ENCODE measurements around the gene ZNF446.

ZNF446 gene

GRCh38 chr19:58455306-58455705 is 20.8 kb upstream of the ZNF446 start:
- intact Hi-C loops (cut with DNase I; ENCODE audit: low total_unique reads), result no loop called here
- peaks cover 0 to 14% (median 5%) of the 10 kb centered on the region in 4 donors for H3K4me1 ChIP-seq
- H3K9me3 ChIP-seq, result no peaks in the 10 kb centered on the region
- H3K4me3 ChIP-seq, result no peak overlapping the region
- peaks cover 10 to 54% (median 36%) of the 10 kb centered on the region in 3 donors for H3K36me3 ChIP-seq
- no peak for TF ChIP-seq CTCF (IDR thresholded peaks at IDR 0.05)
- H3K27me3 ChIP-seq, result no peaks in the 10 kb centered on the region
- DNase-seq, result no peak
- H3K27ac ChIP-seq, result no peak overlapping the region

GRCh38 chr19:58456111-58456510 is 20.0 kb upstream of the ZNF446 start:
- TF ChIP-seq CTCF (IDR thresholded peaks at IDR 0.05), result no peak
- Histone ChIP-seq H3K27ac (no peak overlapping the region), H3K36me3 (peaks cover 10 to 54% (median 36%) of the 10 kb centered on the region in 3 donors), H3K9me3 (no peaks in the 10 kb centered on the region), H3K4me1 (peaks cover 0 to 11% (median 2%) of the 10 kb centered on the region in 4 donors), H3K27me3 (no peaks in the 10 kb centered on the region), H3K4me3 (no peak overlapping the region)
- intact Hi-C loops (cut with DNase I; ENCODE audit: low total_unique reads), result no loop called here
- DNase-seq, result no peak

GRCh38 chr19:58460039-58460438 is 16.1 kb upstream of the ZNF446 start:
- no peak for DNase-seq
- no peak for TF ChIP-seq CTCF (IDR thresholded peaks at IDR 0.05)
- Histone ChIP-seq H3K27ac (no peak overlapping the region), H3K36me3 (peaks cover 10 to 39% (median 25%) of the 10 kb centered on the region in 3 donors), H3K9me3 (no peaks in the 10 kb centered on the region), H3K4me3 (no peak overlapping the region), H3K27me3 (no peaks in the 10 kb centered on the region), H3K4me1 (no peaks in the 10 kb centered on the region)
- intact Hi-C loops (cut with DNase I; ENCODE audit: low total_unique reads), result no loop called here

DNA sequence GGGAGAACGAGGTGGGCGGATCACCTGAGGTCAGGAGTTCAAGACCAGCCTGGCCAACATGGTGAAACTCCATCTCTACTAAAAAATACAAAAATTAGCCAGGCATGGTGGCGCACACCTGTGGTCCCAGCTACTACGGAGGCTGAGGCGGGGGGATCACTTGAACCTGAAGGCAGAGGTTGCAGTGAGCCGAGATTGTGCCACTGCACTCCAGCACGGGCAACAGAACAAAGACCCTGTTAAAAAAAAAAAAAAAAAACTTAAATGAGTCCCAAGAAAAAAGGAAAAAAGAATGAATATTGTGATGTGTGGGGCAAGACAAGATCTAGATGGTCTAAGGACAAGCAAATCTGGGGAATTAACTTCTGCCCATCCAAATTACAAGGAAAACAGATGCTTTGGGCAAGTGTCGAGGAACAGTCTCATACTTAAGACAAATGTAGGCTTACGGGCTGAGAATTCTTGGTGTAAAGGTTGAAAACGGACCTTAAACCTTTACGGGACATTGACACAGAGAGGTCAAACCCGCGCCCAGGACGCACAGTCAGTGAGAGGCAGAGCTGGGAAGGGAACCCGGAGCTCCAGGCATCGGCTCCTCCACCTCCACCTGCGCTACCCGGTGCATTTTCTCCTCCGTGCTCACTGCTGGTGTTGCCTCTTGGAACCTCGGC is 9.9 kb upstream of the ZNF446 start:
- intact Hi-C loops (cut with DNase I; ENCODE audit: low total_unique reads), result no loop called here
- H3K36me3 ChIP-seq, result peaks cover 0 to 22% (median 20%) of the 10 kb centered on the region in 3 donors
- H3K9me3 ChIP-seq, result no peaks in the 10 kb centered on the region
- no peak for TF ChIP-seq CTCF (IDR thresholded peaks at IDR 0.05)
- no peak for DNase-seq
- H3K27ac ChIP-seq, result peak overlapping the region in 1 of 2 donors; percentile 79
- H3K4me3 ChIP-seq, result peak overlapping the region; percentile 75 to 92
- H3K4me1 ChIP-seq, result peaks cover 0 to 25% (median 16%) of the 10 kb centered on the region in 4 donors
- no peaks in the 10 kb centered on the region for H3K27me3 ChIP-seq

- peak; percentile 98 for DNase-seq
- peak within 1 kb of the TSS; percentile 75 to 92 for H3K4me3 ChIP-seq
- H3K27ac ChIP-seq, result peak within 1 kb of the TSS; percentile 79 to 81
- H3K9me3 ChIP-seq, result no peaks in the 10 kb centered on the region
- H3K4me1 ChIP-seq, result peaks cover 0 to 25% (median 16%) of the 10 kb centered on the region in 4 donors
- intact Hi-C loops (cut with DNase I; ENCODE audit: low total_unique reads), result no loop called here
- no peaks in the 10 kb centered on the region for H3K27me3 ChIP-seq
- H3K36me3 ChIP-seq, result peaks cover 5 to 29% (median 24%) of the 10 kb centered on the region in 3 donors
- no peak for TF ChIP-seq CTCF (IDR thresholded peaks at IDR 0.05)
Measured at GRCh38 chr19:58466760-58467589, 9.2 kb upstream of the ZNF446 start, which contains the start of gene ZNF324. TSS of gene ZNF324 (plus strand) at chr19:58467080. CDS start at chr19:58469186, 2,106 bp downstream.
